BJ (cell line): ENCODE data around the gene ATP6V1F. TPM values are rescaled to one million over a fixed set of nuclear protein-coding genes. Genes with fewer than 3 reads are reported as not detected.
A peak's percentile ranks its signal among the peaks of the same experiment; 100 is the strongest.

Experiments
- CTCF ChIA-PET: fragments of 350-600 bp; formaldehyde crosslinking; extraction: SDS; loops from one replicate; lab custom pipeline; 2021; ENCODE audit warnings: antibody characterized with exemption, inconsistent platforms; lab: Yijun Ruan, JAX
- POLR2A ChIA-PET: fragments of 300-600 bp; sonication (Branson Sonifier 250); formaldehyde crosslinking; extraction: SDS; loops from one replicate; lab custom pipeline; 2021; ENCODE audit warnings: antibody characterized with exemption; lab: Charles Lee
- DNase-seq: peaks from one replicate; pipeline ENCODE4 v3.0.0-alpha.2; 2011; ENCODE audit warnings: low read depth
- H3K27me3 ChIP-seq: 2 replicates; pipeline ENCODE4 v1.6.0; 2011; ENCODE audit warnings: low read length; ENCODE audit not compliant: control insufficient read depth, insufficient read depth
- H3K36me3 ChIP-seq: 2 replicates; pipeline ENCODE4 v1.5.1; 2011; ENCODE audit warnings: low read length; ENCODE audit not compliant: control insufficient read depth, insufficient read depth
- H3K4me3 ChIP-seq: 2 replicates; pipeline ENCODE4 v1.5.1; 2011; ENCODE audit warnings: low read depth, mild to moderate bottlenecking, control low read depth, low read length
- polyA plus RNA-seq: library from polyadenylated mRNA; depleted of rRNA; stranded (reverse); fragments of >200 nt; gene quantifications from 2 replicates; pipeline ENCODE4 v1.2.3, GENCODE V29; 2011
- TF ChIP-seq, protein P1 (sequence below): IDR thresholded peaks from 2 replicates; pipeline ENCODE4 v1.5.1; 2011; ENCODE audit warnings: low read depth, mild to moderate bottlenecking, control low read depth, inconsistent platforms, low read length, moderate library complexity; ENCODE audit not compliant: insufficient read depth

The ATP6V1F gene
- polyA plus RNA-seq, 1 experiment, result 198 TPM

DNA sequence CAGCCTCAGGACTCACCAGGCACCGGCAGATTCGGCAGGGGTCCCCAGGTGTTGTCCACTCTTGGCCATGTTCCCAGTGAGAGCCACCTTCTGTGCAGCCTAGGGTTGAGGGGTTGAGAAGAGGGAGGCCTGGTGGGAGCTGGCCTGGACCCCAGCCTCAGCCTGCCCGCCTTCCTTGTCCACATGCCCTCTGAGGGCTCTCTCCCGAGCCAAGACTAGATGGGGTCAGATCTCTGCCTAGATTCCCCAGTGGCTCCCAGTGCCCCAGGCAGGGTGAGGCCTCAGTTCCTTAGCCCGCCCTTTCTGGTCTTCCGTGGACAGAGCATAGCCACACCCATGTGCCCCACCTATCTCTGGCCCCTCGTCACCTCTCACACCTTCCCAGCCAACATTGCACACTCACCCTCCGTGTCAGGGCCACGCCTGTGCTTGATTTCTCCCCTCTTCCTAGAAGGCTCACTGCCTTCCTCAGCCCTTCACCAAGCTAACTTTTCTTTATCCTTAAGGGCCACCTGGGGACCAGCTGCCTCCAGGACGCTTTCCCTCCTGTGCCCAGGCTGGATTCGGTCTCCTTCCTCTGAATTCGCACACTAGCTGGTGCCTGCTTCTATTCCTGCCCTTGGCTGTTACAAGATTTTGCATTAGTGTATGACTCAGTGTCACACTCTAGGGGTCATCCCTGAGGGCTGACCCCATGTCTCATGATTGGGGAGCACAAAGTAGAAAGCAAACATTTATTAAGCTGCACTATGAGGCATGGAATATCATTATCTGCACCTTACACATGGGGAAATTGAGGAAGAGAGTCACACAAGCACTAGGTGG, 40.3 kb downstream of the ATP6V1F start:
- ChIA-PET POLR2A (no interaction called here), CTCF (interaction anchor here (0.8 to 7.2 kb wide), 7 partner anchors 20 to 196 kb away, joined by 3 to 77 read pairs (median 4); partner anchors contain the start of gene ATP6V1F)
- TF ChIP-seq, protein P1, sequence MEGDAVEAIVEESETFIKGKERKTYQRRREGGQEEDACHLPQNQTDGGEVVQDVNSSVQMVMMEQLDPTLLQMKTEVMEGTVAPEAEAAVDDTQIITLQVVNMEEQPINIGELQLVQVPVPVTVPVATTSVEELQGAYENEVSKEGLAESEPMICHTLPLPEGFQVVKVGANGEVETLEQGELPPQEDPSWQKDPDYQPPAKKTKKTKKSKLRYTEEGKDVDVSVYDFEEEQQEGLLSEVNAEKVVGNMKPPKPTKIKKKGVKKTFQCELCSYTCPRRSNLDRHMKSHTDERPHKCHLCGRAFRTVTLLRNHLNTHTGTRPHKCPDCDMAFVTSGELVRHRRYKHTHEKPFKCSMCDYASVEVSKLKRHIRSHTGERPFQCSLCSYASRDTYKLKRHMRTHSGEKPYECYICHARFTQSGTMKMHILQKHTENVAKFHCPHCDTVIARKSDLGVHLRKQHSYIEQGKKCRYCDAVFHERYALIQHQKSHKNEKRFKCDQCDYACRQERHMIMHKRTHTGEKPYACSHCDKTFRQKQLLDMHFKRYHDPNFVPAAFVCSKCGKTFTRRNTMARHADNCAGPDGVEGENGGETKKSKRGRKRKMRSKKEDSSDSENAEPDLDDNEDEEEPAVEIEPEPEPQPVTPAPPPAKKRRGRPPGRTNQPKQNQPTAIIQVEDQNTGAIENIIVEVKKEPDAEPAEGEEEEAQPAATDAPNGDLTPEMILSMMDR, result no peak
- H3K27me3 ChIP-seq, result no peaks in the 10 kb centered on the region; the same call in none of the 2 replicates
- no peaks in the 10 kb centered on the region for H3K36me3 ChIP-seq
- no peak overlapping the region for H3K4me3 ChIP-seq
- no peak for DNase-seq

DNA sequence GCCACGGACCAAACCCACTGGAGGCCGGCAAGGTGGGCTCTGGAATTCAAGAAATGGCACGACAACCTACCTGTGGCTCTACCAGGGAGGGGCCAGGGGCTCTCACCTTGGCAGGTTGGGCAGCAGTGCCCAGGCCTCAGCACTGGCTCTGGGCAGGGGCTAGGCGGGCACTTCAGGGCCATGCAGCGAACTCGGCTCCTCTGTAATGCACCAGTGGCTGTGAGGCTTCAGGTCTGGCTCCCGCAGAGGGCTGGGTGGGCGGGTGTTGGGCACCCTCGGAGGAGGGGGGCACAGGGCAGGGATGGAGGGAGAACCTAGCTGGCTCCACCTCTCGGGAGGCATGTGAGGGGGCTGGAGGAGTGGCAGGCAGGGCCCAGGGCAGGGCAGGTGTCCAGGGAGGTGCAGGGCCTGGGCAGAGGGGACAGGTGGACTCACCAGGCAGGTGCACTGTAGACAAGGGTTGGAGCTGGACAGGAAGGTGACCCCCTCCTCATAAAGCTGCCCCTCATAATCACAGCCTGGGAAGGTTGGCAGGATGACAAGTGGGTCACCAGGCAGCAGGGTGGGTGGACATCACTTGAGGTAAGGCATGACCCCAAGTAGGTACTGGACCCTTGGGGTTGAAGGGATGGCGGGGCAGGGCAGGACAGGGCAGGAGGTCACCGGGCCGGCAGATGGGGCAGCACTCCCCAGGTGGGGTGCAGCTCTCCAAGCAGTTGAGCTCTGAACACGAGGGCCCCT, 41.1 kb downstream of the ATP6V1F start:
- H3K36me3 ChIP-seq, result no peaks in the 10 kb centered on the region
- POLR2A ChIA-PET, result no interaction called here
- CTCF ChIA-PET, result interaction anchor here (0.8 to 7.2 kb wide), 8 partner anchors 11 to 195 kb away, joined by 3 to 77 read pairs (median 4); partner anchors contain the start of gene ATP6V1F
- no peak overlapping the region for H3K4me3 ChIP-seq
- H3K27me3 ChIP-seq, result peaks cover 2% of the 10 kb centered on the region
- no peak for DNase-seq
- TF ChIP-seq, protein P1, result no peak

DNA sequence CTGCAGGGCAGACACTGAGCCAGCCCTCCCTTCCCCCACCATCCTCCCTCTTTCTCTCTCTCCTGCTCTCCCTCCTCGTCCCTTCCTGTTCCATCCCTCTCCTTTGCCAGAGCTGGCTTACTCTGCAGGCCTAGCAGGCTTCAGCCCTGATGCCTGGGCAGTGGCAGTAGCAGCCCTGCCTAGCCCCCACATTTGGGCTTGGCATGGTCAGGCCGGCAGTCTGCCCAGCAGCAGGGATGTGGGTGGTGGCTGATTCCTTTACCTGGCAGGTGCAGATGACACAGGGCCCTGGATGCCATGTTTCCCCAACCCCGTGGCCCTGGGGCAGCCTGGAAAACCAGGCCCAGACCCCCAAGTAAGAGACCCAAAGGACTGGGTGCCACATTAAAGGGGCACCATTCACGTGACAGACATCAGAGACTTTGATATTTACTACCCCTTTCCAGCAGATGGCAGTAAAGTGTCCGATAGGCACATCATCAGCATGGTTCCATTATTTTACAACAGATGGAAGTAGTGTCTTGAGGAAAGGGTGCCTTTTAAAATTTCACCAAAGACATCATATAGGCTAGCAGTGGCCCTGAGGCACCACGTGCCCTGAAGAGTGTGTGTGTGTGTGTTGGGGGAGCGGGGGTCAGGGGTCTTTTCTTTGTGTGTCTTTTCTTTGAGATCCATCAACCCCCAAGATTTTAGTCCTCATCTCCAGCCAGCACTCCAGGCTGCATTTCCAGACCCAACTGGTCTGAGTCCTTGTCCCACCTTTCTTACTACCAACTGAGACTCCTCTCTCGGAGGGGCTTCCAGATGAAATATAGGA, 41.9 kb downstream of the ATP6V1F start:
- no peak for DNase-seq
- H3K4me3 ChIP-seq, result no peak overlapping the region
- TF ChIP-seq, protein P1, result peak; percentile 63
- no peaks in the 10 kb centered on the region for H3K36me3 ChIP-seq
- POLR2A ChIA-PET, result no interaction called here
- H3K27me3 ChIP-seq, result peaks cover 7% of the 10 kb centered on the region
- CTCF ChIA-PET, result interaction anchor here (1.0 to 7.2 kb wide), 4 partner anchors 12 to 194 kb away, joined by 3 to 77 read pairs (median 5); no protein-coding TSS in a partner anchor

DNA sequence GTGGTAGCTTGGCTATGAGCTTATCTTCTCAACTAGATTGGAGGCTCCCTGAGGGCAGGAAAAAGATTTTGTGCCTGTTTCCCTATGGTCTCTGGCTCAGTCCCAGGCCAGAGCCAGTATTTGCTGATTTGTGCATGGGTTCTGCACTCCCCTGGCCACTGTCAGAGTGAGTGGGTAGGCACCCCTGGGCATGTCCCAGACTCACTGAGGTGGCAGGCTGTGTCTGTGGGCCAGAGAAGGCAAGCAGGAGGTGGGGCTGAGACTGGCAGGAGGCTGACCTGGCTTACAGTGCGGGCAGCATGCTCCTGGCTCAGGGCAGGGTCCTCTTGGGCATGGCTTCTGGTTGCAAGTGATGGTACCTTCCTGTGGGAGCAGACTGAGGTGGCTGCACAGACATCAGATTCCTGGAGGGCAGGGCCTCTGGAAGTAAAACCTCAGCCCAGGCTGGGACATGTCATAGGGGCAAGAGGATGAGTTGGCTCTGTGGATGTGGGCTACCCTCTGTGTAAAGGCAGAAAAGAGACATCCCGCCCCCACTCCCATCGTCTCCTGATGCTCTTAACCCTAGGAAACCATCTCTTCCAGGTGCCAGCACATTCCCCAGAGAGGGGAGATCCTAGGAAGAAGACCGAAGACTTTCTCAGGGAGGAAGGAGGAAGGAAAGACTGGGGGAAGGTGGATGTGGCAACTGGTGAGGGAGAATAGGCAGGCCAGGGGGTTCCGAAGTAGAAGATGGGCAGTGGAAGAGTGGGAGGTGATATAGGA, 43.5 kb downstream of the ATP6V1F start:
- DNase-seq, result no peak
- Histone ChIP-seq H3K27me3 (peaks cover 13% of the 10 kb centered on the region), H3K36me3 (no peaks in the 10 kb centered on the region), H3K4me3 (no peak overlapping the region)
- CTCF ChIA-PET, result interaction anchor here (1.5 to 7.2 kb wide), 2 partner anchors 184 to 186 kb away, joined by 4 to 77 read pairs; no protein-coding TSS in a partner anchor
- TF ChIP-seq, protein P1, result no peak
- POLR2A ChIA-PET, result no interaction called here
